GM23338 (cell line): ENCODE measurements around the gene KRTAP1-4. TPM values are rescaled to one million over a fixed set of nuclear protein-coding genes. Genes with fewer than 3 reads are reported as not detected.

Experiments used
- ATAC-seq: fragments of 200-7000 bp; cut with Tn5 transposase; 3 replicates; pipeline ENCODE4 v1.9.1; 2020
- DNase-seq: peaks from one replicate; pipeline ENCODE4 v3.0.0-alpha.2; 2015; ENCODE audit warnings: low spot score
- H2AFZ ChIP-seq: fragments of 200-600 bp; sonication (generic); 2 replicates; pipeline ENCODE4 v1.8.0; 2016; ENCODE audit warnings: antibody characterized with exemption, mild to moderate bottlenecking, moderate library complexity
- H3F3A ChIP-seq: fragments of 200-600 bp; sonication (generic); replicated peaks from 2 replicates; pipeline ENCODE4 v1.8.0; 2017; ENCODE audit warnings: antibody characterized with exemption, mixed run types, low read depth
- H3K27ac ChIP-seq: fragments of 200-600 bp; sonication (generic); 2 replicates; pipeline ENCODE4 v1.6.1; 2016; ENCODE audit warnings: low read depth
- H3K27me3 ChIP-seq: fragments of 200-600 bp; sonication (generic); 2 replicates; pipeline ENCODE4 v1.8.0; 2016; ENCODE audit warnings: mild to moderate bottlenecking, mixed run types, moderate library complexity; ENCODE audit not compliant: insufficient read depth
- H3K36me3 ChIP-seq: fragments of 200-600 bp; sonication (generic); 2 replicates; pipeline ENCODE4 v1.8.0; 2016; ENCODE audit warnings: mild to moderate bottlenecking; ENCODE audit not compliant: insufficient read depth
- H3K4me1 ChIP-seq: fragments of 200-600 bp; sonication (generic); 2 replicates; pipeline ENCODE4 v1.8.0; 2016; ENCODE audit warnings: mild to moderate bottlenecking, moderate library complexity; ENCODE audit not compliant: insufficient read depth
- H3K4me2 ChIP-seq: fragments of 200-600 bp; sonication (generic); 2 replicates; pipeline ENCODE4 v1.7.1; 2017; ENCODE audit warnings: mixed run types
- H3K4me3 ChIP-seq: fragments of 200-600 bp; sonication (generic); 2 replicates; pipeline ENCODE4 v1.6.1; 2016; ENCODE audit warnings: mixed run types
- H3K79me2 ChIP-seq: fragments of 200-600 bp; sonication (generic); replicated peaks from 2 replicates; pipeline ENCODE4 v1.8.0; 2017; ENCODE audit warnings: mild to moderate bottlenecking; ENCODE audit not compliant: insufficient read depth
- H3K9me2 ChIP-seq: fragments of 200-600 bp; sonication (generic); 2 replicates; pipeline ENCODE4 v1.8.0; 2017; ENCODE audit not compliant: insufficient read depth
- H4K20me1 ChIP-seq: fragments of 200-600 bp; sonication (generic); replicated peaks from 2 replicates; pipeline ENCODE4 v1.8.0; 2017; ENCODE audit warnings: mild to moderate bottlenecking; ENCODE audit not compliant: insufficient read depth
- H3K27ac Mint-ChIP-seq: 2 replicates; pipeline ENCODE4 v1.8.0; 2020; ENCODE audit warnings: inconsistent platforms, mild to moderate bottlenecking, moderate library complexity, mixed read lengths
- H3K27me3 Mint-ChIP-seq: 3 replicates; pipeline ENCODE4 v1.8.0; 2022; ENCODE audit warnings: low read depth, mild to moderate bottlenecking, moderate library complexity, mixed read lengths, inconsistent platforms; ENCODE audit not compliant: insufficient read depth, poor library complexity
- H3K36me3 Mint-ChIP-seq: 3 replicates; pipeline ENCODE4 v1.8.0; 2021; ENCODE audit warnings: low read depth, mild to moderate bottlenecking, inconsistent platforms, moderate library complexity, mixed read lengths
- H3K4me1 Mint-ChIP-seq: 3 replicates; pipeline ENCODE4 v1.8.0; 2020; ENCODE audit warnings: mild to moderate bottlenecking, inconsistent platforms, mixed read lengths
- H3K4me3 Mint-ChIP-seq: 3 replicates; pipeline ENCODE4 v1.8.0; 2021; ENCODE audit warnings: moderate library complexity, mild to moderate bottlenecking, inconsistent platforms, mixed read lengths
- H3K9me3 Mint-ChIP-seq: 3 replicates; pipeline ENCODE4 v1.8.0; 2020; ENCODE audit warnings: moderate library complexity, mild to moderate bottlenecking, inconsistent platforms, mixed read lengths
- CREB1 ChIP-seq: fragments of 250-450 bp; sonication (Bioruptor Pico); IDR thresholded peaks from 2 replicates; pipeline ENCODE4 v1.5.0; 2020; ENCODE audit warnings: low read depth, mild to moderate bottlenecking, moderate library complexity
- EZH2 ChIP-seq: fragments of 200-600 bp; sonication (generic); IDR thresholded peaks from one replicate; pipeline ENCODE4 v1.8.0; 2017; ENCODE audit warnings: antibody characterized with exemption, mild to moderate bottlenecking, low read depth; ENCODE audit not compliant: unreplicated experiment
- EZH2phosphoT487 ChIP-seq: fragments of 200-600 bp; sonication (generic); IDR thresholded peaks from one replicate; pipeline ENCODE4 v1.8.1; 2018; ENCODE audit warnings: antibody characterized with exemption; ENCODE audit not compliant: unreplicated experiment
- JUNB ChIP-seq: IDR thresholded peaks from one replicate; pipeline ENCODE4 v1.6.1; 2016; ENCODE audit warnings: antibody characterized with exemption; ENCODE audit not compliant: unreplicated experiment
- POLR2AphosphoS5 ChIP-seq: IDR thresholded peaks from 2 replicates; pipeline ENCODE4 v1.6.1; 2016; ENCODE audit warnings: antibody characterized with exemption, low read depth
- ZNF331 ChIP-seq: fragments of 250-450 bp; sonication (Bioruptor Pico); IDR thresholded peaks from 2 replicates; pipeline ENCODE4 v1.5.0; 2020; ENCODE audit warnings: low read depth, mild to moderate bottlenecking, moderate library complexity
- polyA plus RNA-seq: library from polyadenylated mRNA; unstranded; fragments of >200 nt; fragmentation: Nextera tagmentation; extraction: Ambion mirVana; gene quantifications from 2 replicates; pipeline ENCODE4 v1.2.1, GENCODE V29; 2016
- total RNA-seq: library from RNA; depleted of rRNA; stranded (reverse); fragments of >200 nt; shearing (Covaris generic); gene quantifications from 2 replicates; pipeline ENCODE4 v1.2.3, GENCODE V29; 2014
- TF ChIP-seq, protein P1 (sequence below): IDR thresholded peaks from 2 replicates; pipeline ENCODE4 v1.6.1; 2016; ENCODE audit warnings: antibody characterized with exemption
- TF ChIP-seq, protein P2 (sequence below), 2 experiments: fragments of 200-600 bp in 1 of 2; sonication (generic) in 1 of 2; conservative IDR thresholded peaks; 2 replicates each; pipeline versions ENCODE4 v1.5.1 to v1.6.1; 2016 to 2017; ENCODE audit warnings: antibody characterized with exemption in 2 of 2, low read depth in 2 of 2, mild to moderate bottlenecking in 2 of 2, moderate library complexity in 1 of 2

Gene KRTAP1-4
- total and polyA plus RNA-seq, 2 experiments from 2014 or later = not detected

DNA sequence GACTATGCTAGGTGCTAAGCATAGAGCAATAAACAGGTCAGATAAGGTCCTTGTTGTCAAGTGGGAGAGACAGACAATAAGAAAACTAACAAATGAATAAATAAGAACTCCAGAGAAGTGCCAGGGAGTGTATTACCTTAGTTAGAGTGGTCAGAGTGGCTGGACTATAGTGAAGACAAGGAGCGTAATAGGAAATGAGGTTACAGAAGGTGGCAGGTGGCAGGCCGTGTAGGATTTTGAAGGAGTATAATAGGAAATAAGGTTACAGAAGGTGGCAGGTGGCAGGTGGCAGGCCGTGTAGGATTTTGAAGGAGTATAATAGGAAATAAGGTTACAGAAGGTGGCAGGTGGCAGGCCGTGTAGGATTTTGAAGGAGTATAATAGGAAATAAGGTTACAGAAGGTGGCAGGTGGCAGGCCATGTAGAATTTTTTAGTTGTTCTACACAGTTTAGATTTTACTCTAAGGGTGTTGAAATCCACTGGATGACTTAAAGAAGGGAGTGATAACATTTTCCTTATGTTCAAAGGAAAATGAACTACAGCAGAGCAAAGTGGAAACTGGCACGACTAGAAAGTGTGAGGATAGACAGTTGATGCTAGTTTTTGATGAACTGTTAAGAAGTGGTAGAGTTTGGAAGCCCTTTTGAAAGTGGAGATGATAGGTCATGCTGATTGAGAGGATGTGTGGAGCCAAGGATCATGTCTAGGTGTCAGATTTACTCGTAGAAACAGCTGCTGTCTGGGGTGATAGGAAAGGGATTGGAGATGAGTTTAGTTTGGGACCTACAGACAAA lies 17.5 kb downstream of the KRTAP1-4 start (continued):
- TF ChIP-seq ZNF331 (CRISPR knock-in tag) (no peak), EZH2phosphoT487 (no peak), POLR2AphosphoS5 (no peak), JUNB (no peak)
- TF ChIP-seq, protein P1, sequence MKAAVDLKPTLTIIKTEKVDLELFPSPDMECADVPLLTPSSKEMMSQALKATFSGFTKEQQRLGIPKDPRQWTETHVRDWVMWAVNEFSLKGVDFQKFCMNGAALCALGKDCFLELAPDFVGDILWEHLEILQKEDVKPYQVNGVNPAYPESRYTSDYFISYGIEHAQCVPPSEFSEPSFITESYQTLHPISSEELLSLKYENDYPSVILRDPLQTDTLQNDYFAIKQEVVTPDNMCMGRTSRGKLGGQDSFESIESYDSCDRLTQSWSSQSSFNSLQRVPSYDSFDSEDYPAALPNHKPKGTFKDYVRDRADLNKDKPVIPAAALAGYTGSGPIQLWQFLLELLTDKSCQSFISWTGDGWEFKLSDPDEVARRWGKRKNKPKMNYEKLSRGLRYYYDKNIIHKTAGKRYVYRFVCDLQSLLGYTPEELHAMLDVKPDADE = no peak

DNA sequence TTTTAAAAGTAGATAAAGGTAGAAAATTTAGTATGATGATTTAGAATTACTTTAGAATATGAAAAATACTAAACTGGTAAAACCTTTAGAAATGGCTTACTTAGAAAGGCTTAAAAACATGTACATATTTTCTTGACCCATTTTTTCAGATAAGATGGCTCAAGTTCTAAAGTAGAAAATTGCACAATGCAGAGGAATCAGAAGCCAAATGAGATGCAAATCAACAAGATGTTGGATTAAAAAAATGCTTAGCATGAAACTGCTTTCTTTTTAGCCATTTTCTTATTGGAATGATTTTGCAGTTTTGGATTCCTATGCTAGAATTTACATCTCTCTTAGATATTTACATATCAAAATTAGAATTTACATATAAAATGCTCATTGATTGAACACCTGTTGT lies 19.6 kb downstream of the KRTAP1-4 start:
- no peaks in the 10 kb centered on the region for H3K36me3 ChIP-seq
- H3K9me2 ChIP-seq = no peaks in the 10 kb centered on the region; the same call in 1 of the 2 replicates
- Mint-ChIP-seq H3K4me1 (peaks cover 10% of the 10 kb centered on the region; the same call in 2 of the 3 replicates), H3K9me3 (no peaks in the 10 kb centered on the region), H3K27me3 (peaks cover 1% of the 10 kb centered on the region), H3K36me3 (no peaks in the 10 kb centered on the region), H3K4me3 (no peak overlapping the region), H3K27ac (no peak overlapping the region)
- ATAC-seq (no peak), DNase-seq (no peak)
- no peaks in the 10 kb centered on the region for H4K20me1 ChIP-seq
- TF ChIP-seq ZNF331 (CRISPR knock-in tag) = no peak
- TF ChIP-seq, protein P2, sequence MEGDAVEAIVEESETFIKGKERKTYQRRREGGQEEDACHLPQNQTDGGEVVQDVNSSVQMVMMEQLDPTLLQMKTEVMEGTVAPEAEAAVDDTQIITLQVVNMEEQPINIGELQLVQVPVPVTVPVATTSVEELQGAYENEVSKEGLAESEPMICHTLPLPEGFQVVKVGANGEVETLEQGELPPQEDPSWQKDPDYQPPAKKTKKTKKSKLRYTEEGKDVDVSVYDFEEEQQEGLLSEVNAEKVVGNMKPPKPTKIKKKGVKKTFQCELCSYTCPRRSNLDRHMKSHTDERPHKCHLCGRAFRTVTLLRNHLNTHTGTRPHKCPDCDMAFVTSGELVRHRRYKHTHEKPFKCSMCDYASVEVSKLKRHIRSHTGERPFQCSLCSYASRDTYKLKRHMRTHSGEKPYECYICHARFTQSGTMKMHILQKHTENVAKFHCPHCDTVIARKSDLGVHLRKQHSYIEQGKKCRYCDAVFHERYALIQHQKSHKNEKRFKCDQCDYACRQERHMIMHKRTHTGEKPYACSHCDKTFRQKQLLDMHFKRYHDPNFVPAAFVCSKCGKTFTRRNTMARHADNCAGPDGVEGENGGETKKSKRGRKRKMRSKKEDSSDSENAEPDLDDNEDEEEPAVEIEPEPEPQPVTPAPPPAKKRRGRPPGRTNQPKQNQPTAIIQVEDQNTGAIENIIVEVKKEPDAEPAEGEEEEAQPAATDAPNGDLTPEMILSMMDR (conservative IDR thresholded peaks at IDR 0.05; ENCODE audit: low read depth in 2 of 2) = no peak
- no peak for TF ChIP-seq CREB1 (CRISPR knock-in tag)
- TF ChIP-seq, protein P1 = no peak
- no peak for TF ChIP-seq EZH2
- no peaks in the 10 kb centered on the region for H3K79me2 ChIP-seq
- no peak overlapping the region for H3K4me2 ChIP-seq
- H3K27me3 ChIP-seq = no peaks in the 10 kb centered on the region
- H3F3A ChIP-seq = no peaks in the 10 kb centered on the region
- no peak overlapping the region for H2AFZ ChIP-seq
- no peak overlapping the region for H3K27ac ChIP-seq
- no peak overlapping the region for H3K4me3 ChIP-seq
- H3K4me1 ChIP-seq = peaks cover 14% of the 10 kb centered on the region
